Liver (tissue), 9 donors: Measurements from ENCODE around the gene MS4A4A. TPM values are rescaled to one million over a fixed set of nuclear protein-coding genes. Genes with fewer than 3 reads are reported as not detected.
A peak's percentile ranks its signal among the peaks of the same experiment; 100 is the strongest.

Experiments
- DNase-seq: peaks from one replicate; pipeline ENCODE4 v3.0.0-alpha.2; 2017; ENCODE audit warnings: low spot score
- H3K27ac ChIP-seq, 2 donors: one replicate each; pipeline ENCODE4 v1.7.0; 2013; ENCODE audit warnings: inconsistent platforms in 2 of 2, low read length in 2 of 2, control low read depth in 1 of 2, low read depth in 1 of 2, mild to moderate bottlenecking in 1 of 2
- H3K27me3 ChIP-seq, 4 donors: one replicate each; pipeline versions ENCODE4 v1.6.1 to v1.7.0; 2013; ENCODE audit warnings: low read length in 3 of 4, inconsistent platforms in 1 of 4, mild to moderate bottlenecking in 1 of 4, moderate library complexity in 1 of 4; ENCODE audit not compliant: control insufficient read depth in 4 of 4, insufficient read depth in 4 of 4
- H3K36me3 ChIP-seq, 4 donors: one replicate each; pipeline versions ENCODE4 v1.6.1 to v1.7.0; 2013; ENCODE audit warnings: low read length in 3 of 4, mild to moderate bottlenecking in 3 of 4, low read depth in 1 of 4, moderate library complexity in 1 of 4; ENCODE audit not compliant: control insufficient read depth in 4 of 4, insufficient read depth in 3 of 4
- H3K4me1 ChIP-seq, 4 donors: one replicate each; pipeline versions ENCODE4 v1.6.1 to v1.7.0; 2013; ENCODE audit warnings: low read length in 3 of 4, mild to moderate bottlenecking in 3 of 4, moderate library complexity in 1 of 4; ENCODE audit not compliant: control insufficient read depth in 4 of 4, insufficient read depth in 4 of 4
- H3K4me3 ChIP-seq, 3 donors: one replicate each; pipeline versions ENCODE4 v1.6.1 to v1.7.0; 2013; ENCODE audit warnings: low read length in 3 of 3, control low read depth in 1 of 3, low read depth in 1 of 3, mild to moderate bottlenecking in 1 of 3
- H3K9ac ChIP-seq, 2 donors: one replicate each; pipeline ENCODE4 v1.7.0; 2013; ENCODE audit warnings: low read length in 2 of 2, mild to moderate bottlenecking in 2 of 2, moderate library complexity in 2 of 2, control low read depth in 1 of 2, low read depth in 1 of 2
- H3K9me3 ChIP-seq, 4 donors: one replicate each; pipeline versions ENCODE4 v1.6.1 to v1.7.0; 2013; ENCODE audit warnings: low read length in 3 of 4; ENCODE audit not compliant: control insufficient read depth in 4 of 4
- ATF3 ChIP-seq: IDR thresholded peaks from 2 replicates; pipeline ENCODE4 v1.6.1; 2016; ENCODE audit warnings: antibody characterized with exemption
- CTCF ChIP-seq: fragments of 150-350 bp; IDR thresholded peaks from 2 replicates; pipeline ENCODE4 v1.5.1; 2017; ENCODE audit warnings: improper control_type of control experiment, low read depth, low read length; ENCODE audit not compliant: missing input control
- FOXA1 ChIP-seq: IDR thresholded peaks from 2 replicates; pipeline ENCODE4 v1.6.1; 2016; ENCODE audit warnings: antibody characterized with exemption
- FOXA2 ChIP-seq: IDR thresholded peaks from 2 replicates; pipeline ENCODE4 v1.6.1; 2016; ENCODE audit warnings: antibody characterized with exemption
- GABPA ChIP-seq, 2 donors: IDR thresholded peaks in 1 of 2; conservative IDR thresholded peaks in 1 of 2; 2 replicates each; pipeline ENCODE4 v1.6.1; 2016; ENCODE audit warnings: antibody characterized with exemption in 2 of 2, mild to moderate bottlenecking in 1 of 2, moderate library complexity in 1 of 2
- NR2F2 ChIP-seq: IDR thresholded peaks from 2 replicates; pipeline ENCODE4 v1.6.1; 2016; ENCODE audit warnings: antibody characterized with exemption
- RAD21 ChIP-seq, 2 donors: IDR thresholded peaks; 2 replicates each; pipeline ENCODE4 v1.6.1; 2016; ENCODE audit warnings: antibody characterized with exemption in 2 of 2, mild to moderate bottlenecking in 2 of 2
- RXRA ChIP-seq, 2 donors: IDR thresholded peaks; 2 replicates each; pipeline ENCODE4 v1.6.1; 2017 to 2018; ENCODE audit warnings: antibody characterized with exemption in 2 of 2, mild to moderate bottlenecking in 1 of 2
- WGBS: extraction: QIAGEN DNeasy Blood & Tissue Kit; methylation state at CpG from one replicate; pipeline ENCODE4 v1.1.7; 2013; 5-methylcytosine and 5-hydroxymethylcytosine counted together
- polyA plus RNA-seq, 2 donors: library from polyadenylated mRNA; stranded (reverse) in 1 of 2; unstranded in 1 of 2; fragments of 200-250 nt in 1 of 2; fragments of >200 nt in 1 of 2; fragmentation: Nextera tagmentation in 1 of 2; extraction: Ambion mirVana in 1 of 2; gene quantifications; one replicate each; pipeline versions ENCODE4 v1.2.1 to v1.2.3, GENCODE V29; 2013 to 2015
- total RNA-seq, 2 donors: library from RNA; depleted of rRNA; stranded (reverse); fragments of >200 nt; gene quantifications; one replicate each; pipeline ENCODE4 v1.2.3, GENCODE V29; 2014
- TF ChIP-seq, protein P1 (sequence below): IDR thresholded peaks from 2 replicates; pipeline ENCODE4 v1.6.1; 2016; ENCODE audit warnings: antibody characterized with exemption
- TF ChIP-seq, protein P2 (sequence below): IDR thresholded peaks from 2 replicates; pipeline ENCODE4 v1.6.1; 2016; ENCODE audit warnings: antibody characterized with exemption, mild to moderate bottlenecking
- donor health status: healthy.
- donor health status: healthy.
- donor health status: healthy.
- donor health status: healthy.
- donor health status: healthy.

Gene MS4A4A
- total and polyA plus RNA-seq, 4 donors = 8.6 to 16.1 (median 10.8) TPM

GRCh38 chr11:60264644-60265043, 15.8 kb upstream of the MS4A4A start (continued):
- no peak for TF ChIP-seq FOXA2

DNA sequence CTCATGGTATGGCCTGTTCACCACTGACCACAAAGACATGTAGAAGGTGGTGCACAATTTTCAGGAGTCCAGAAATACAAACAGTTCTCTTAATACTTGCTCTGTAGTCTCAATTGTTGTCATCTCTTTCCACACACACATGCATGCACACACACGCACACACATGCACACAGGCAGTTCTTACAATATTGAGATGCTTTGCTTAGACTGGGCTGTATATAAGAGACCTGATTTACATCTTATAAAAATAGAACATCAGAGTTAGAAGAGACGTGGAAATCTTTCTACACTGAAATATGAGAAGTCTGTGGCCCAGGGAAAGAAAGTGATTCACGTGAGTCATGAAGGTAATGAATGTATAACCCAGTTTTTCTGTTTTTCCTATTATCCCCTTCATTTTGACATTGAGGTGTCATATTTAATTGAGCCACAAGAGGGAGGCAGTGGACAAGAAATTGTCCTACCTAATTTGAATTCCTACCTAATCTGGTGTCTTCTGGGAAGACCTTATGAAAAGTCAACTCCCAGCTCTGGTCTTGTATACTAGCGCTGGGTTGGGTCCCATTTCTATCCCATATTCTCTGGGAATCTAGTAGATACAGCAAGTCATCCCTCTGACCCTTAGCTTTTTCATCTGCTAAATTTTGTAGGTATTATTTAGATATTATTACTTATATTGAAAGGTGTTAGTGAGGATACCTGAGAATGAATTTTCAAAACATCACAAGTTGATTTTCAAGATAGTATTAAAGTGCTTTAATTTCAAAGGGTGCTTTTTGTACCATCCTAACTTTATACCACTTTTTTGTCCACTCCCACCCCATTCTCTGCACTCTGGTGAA, 14.9 kb upstream of the MS4A4A start:
- Histone ChIP-seq H3K9ac (peak overlapping the region in 1 of 2 donors; percentile 18), H3K27ac (no peak overlapping the region), H3K4me1 (no peaks in the 10 kb centered on the region), H3K4me3 (no peak overlapping the region), H3K27me3 (no peaks in the 10 kb centered on the region), H3K36me3 (no peaks in the 10 kb centered on the region), H3K9me3 (peaks cover 0 to 6% (median 0%) of the 10 kb centered on the region in 4 donors)
- peak; percentile 85 to 89 for TF ChIP-seq RAD21 (IDR thresholded peaks at IDR 0.05)
- TF ChIP-seq CTCF = peak; percentile 70
- TF ChIP-seq ATF3 = no peak
- WGBS = 20% methylated on average over 4 of the region's 4 CpGs
- no peak for DNase-seq

DNA sequence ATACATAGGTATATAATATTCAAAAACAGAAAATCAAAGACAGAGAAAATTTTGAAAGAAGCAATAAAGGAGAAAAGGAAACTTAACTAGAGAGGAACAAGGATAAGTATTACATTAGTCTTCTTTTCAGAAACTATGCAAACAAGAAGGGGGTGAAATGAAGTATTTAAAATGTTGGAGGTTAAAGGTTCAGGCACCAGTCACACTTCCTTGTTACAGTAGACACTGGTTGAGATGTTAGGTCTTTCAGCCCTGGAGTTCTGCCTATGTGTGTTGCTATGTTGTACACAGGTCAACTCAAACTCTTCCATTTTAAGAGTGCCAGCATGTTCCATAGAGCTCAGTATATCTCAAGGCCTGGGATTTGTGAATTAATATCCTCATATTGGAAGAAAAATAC, 6.0 kb upstream of the MS4A4A start:
- H3K9ac ChIP-seq = no peak overlapping the region
- H3K4me3 ChIP-seq = no peak overlapping the region
- H3K27ac ChIP-seq = no peak overlapping the region
- no peak for TF ChIP-seq GABPA (IDR thresholded peaks at IDR 0.05 in 1 of 2, conservative IDR thresholded peaks at IDR 0.05 in 1 of 2)
- no peak for TF ChIP-seq NR2F2
- TF ChIP-seq, protein P1, sequence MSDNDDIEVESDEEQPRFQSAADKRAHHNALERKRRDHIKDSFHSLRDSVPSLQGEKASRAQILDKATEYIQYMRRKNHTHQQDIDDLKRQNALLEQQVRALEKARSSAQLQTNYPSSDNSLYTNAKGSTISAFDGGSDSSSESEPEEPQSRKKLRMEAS = no peak
- no peak for DNase-seq
- H3K27me3 ChIP-seq = peaks cover 0 to 3% (median 0%) of the 10 kb centered on the region in 4 donors
- no peaks in the 10 kb centered on the region for H3K36me3 ChIP-seq
- H3K9me3 ChIP-seq = peaks cover 0 to 2% (median 0%) of the 10 kb centered on the region in 4 donors
- no peaks in the 10 kb centered on the region for H3K4me1 ChIP-seq

DNA sequence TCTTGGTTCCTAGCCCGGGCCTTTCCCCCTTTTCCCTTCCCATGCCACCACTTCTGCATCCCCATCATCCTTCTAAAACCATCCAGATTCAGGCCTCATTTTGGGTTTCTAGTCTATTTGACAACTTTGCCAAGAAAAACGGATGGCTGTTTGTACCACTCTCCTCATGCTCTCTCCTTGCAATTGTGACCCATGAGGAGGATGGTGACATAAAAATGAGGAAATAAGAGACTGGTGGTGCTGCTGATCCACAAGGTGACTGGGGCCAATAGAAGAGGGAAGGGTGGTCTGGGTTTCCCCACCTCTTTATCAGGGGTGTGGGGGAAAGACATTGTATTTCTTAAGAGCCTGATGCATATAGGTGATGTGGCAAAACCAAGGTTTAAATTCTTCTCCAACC, 1.0 kb downstream of the MS4A4A start:
- H3K9me3 ChIP-seq = no peaks in the 10 kb centered on the region
- TF ChIP-seq CTCF = no peak
- TF ChIP-seq RAD21 (IDR thresholded peaks at IDR 0.05) = no peak
- no peak for TF ChIP-seq GABPA (IDR thresholded peaks at IDR 0.05 in 1 of 2, conservative IDR thresholded peaks at IDR 0.05 in 1 of 2)
- TF ChIP-seq NR2F2 = no peak
- TF ChIP-seq, protein P2, sequence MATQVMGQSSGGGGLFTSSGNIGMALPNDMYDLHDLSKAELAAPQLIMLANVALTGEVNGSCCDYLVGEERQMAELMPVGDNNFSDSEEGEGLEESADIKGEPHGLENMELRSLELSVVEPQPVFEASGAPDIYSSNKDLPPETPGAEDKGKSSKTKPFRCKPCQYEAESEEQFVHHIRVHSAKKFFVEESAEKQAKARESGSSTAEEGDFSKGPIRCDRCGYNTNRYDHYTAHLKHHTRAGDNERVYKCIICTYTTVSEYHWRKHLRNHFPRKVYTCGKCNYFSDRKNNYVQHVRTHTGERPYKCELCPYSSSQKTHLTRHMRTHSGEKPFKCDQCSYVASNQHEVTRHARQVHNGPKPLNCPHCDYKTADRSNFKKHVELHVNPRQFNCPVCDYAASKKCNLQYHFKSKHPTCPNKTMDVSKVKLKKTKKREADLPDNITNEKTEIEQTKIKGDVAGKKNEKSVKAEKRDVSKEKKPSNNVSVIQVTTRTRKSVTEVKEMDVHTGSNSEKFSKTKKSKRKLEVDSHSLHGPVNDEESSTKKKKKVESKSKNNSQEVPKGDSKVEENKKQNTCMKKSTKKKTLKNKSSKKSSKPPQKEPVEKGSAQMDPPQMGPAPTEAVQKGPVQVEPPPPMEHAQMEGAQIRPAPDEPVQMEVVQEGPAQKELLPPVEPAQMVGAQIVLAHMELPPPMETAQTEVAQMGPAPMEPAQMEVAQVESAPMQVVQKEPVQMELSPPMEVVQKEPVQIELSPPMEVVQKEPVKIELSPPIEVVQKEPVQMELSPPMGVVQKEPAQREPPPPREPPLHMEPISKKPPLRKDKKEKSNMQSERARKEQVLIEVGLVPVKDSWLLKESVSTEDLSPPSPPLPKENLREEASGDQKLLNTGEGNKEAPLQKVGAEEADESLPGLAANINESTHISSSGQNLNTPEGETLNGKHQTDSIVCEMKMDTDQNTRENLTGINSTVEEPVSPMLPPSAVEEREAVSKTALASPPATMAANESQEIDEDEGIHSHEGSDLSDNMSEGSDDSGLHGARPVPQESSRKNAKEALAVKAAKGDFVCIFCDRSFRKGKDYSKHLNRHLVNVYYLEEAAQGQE = no peak
- TF ChIP-seq RXRA (IDR thresholded peaks at IDR 0.05) = no peak
- TF ChIP-seq FOXA1 = no peak
- TF ChIP-seq FOXA2 = no peak
- 38% methylated on average over 2 of the region's 2 CpGs for WGBS
- peak overlapping the region in 1 of 2 donors; percentile 54 for H3K27ac ChIP-seq
- no peak overlapping the region for H3K4me3 ChIP-seq
- DNase-seq = no peak
- H3K36me3 ChIP-seq = no peaks in the 10 kb centered on the region
- H3K4me1 ChIP-seq = no peaks in the 10 kb centered on the region
- peaks cover 0 to 3% (median 0%) of the 10 kb centered on the region in 4 donors for H3K27me3 ChIP-seq
- H3K9ac ChIP-seq = no peak overlapping the region
